Hepatocyte (in vitro differentiated cells): ENCODE results near the gene STARD5. TPM values are rescaled to one million over a fixed set of nuclear protein-coding genes. Genes with fewer than 3 reads are reported as not detected.

Experiments
- DNase-seq: peaks from one replicate; pipeline ENCODE4 v3.0.0-alpha.2; 2016; ENCODE audit warnings: low spot score
- H2AFZ ChIP-seq: fragments of 200-600 bp; sonication (generic); 2 replicates; pipeline ENCODE4 v1.6.0; 2016; ENCODE audit warnings: antibody characterized with exemption, mild to moderate bottlenecking
- H3K27ac ChIP-seq: fragments of 200-600 bp; sonication (generic); 2 replicates; pipeline ENCODE4 v1.5.1; 2016; ENCODE audit warnings: mild to moderate bottlenecking
- H3K27me3 ChIP-seq: fragments of 200-600 bp; sonication (generic); 2 replicates; pipeline ENCODE4 v1.6.1; 2016
- H3K36me3 ChIP-seq: fragments of 200-600 bp; sonication (generic); replicated peaks from 2 replicates; pipeline ENCODE4 v1.5.1; 2016; ENCODE audit warnings: low read depth; ENCODE audit not compliant: insufficient read depth
- H3K4me1 ChIP-seq: fragments of 200-600 bp; sonication (generic); 2 replicates; pipeline ENCODE4 v1.5.1; 2016; ENCODE audit warnings: mild to moderate bottlenecking, moderate library complexity; ENCODE audit not compliant: insufficient read depth
- H3K4me2 ChIP-seq: fragments of 200-600 bp; sonication (generic); 2 replicates; pipeline ENCODE4 v1.6.0; 2016
- H3K4me3 ChIP-seq: fragments of 200-600 bp; sonication (generic); 2 replicates; pipeline ENCODE4 v1.5.1; 2016; ENCODE audit warnings: mild to moderate bottlenecking
- H3K79me2 ChIP-seq: fragments of 200-600 bp; sonication (generic); 2 replicates; pipeline ENCODE4 v1.6.0; 2017; ENCODE audit warnings: mild to moderate bottlenecking
- H3K9me2 ChIP-seq: fragments of 200-600 bp; sonication (generic); replicated peaks from 2 replicates; pipeline ENCODE4 v1.6.0; 2017; ENCODE audit warnings: mild to moderate bottlenecking; ENCODE audit not compliant: insufficient read depth
- H3K9me3 ChIP-seq: fragments of 200-600 bp; sonication (generic); 2 replicates; pipeline ENCODE4 v1.5.1; 2016; ENCODE audit warnings: low read depth, mild to moderate bottlenecking
- H4K20me1 ChIP-seq: fragments of 200-600 bp; sonication (generic); 2 replicates; pipeline ENCODE4 v1.6.0; 2016; ENCODE audit warnings: mild to moderate bottlenecking; ENCODE audit not compliant: insufficient read depth, poor library complexity, severe bottlenecking
- EZH2 ChIP-seq: fragments of 200-600 bp; sonication (generic); IDR thresholded peaks from 2 replicates; pipeline ENCODE4 v1.6.1; 2016; ENCODE audit warnings: antibody characterized with exemption, mild to moderate bottlenecking, borderline replicate concordance
- EZH2phosphoT487 ChIP-seq: fragments of 200-600 bp; sonication (generic); IDR thresholded peaks from one replicate; pipeline ENCODE4 v1.6.1; 2018; ENCODE audit warnings: antibody characterized with exemption, mild to moderate bottlenecking, low read depth, moderate library complexity; ENCODE audit not compliant: unreplicated experiment, severe bottlenecking
- WGBS: methylation state at CpG from one replicate; pipeline ENCODE4 v1.1.6; 2016; ENCODE audit warnings: low lambda C conversion rate; ENCODE audit errors: missing lambda C conversion rate; 5-methylcytosine and 5-hydroxymethylcytosine counted together
- polyA plus RNA-seq: library from polyadenylated mRNA; unstranded; fragments of >200 nt; fragmentation: Nextera tagmentation; extraction: Ambion mirVana; gene quantifications from 2 replicates; pipeline ENCODE4 v1.2.1, GENCODE V29; 2016
- total RNA-seq: library from RNA; depleted of rRNA; stranded (reverse); fragments of >200 nt; gene quantifications from 2 replicates; pipeline ENCODE4 v1.2.3, GENCODE V29; 2014
- TF ChIP-seq, protein P1 (sequence below): fragments of 200-600 bp; sonication (generic); IDR thresholded peaks from 2 replicates; pipeline ENCODE4 v1.5.1; 2016; ENCODE audit warnings: antibody characterized with exemption, mild to moderate bottlenecking; ENCODE audit not compliant: poor library complexity

Gene STARD5
- total and polyA plus RNA-seq, 2 experiments from 2014 or later, result 7.2 to 13.7 TPM

DNA sequence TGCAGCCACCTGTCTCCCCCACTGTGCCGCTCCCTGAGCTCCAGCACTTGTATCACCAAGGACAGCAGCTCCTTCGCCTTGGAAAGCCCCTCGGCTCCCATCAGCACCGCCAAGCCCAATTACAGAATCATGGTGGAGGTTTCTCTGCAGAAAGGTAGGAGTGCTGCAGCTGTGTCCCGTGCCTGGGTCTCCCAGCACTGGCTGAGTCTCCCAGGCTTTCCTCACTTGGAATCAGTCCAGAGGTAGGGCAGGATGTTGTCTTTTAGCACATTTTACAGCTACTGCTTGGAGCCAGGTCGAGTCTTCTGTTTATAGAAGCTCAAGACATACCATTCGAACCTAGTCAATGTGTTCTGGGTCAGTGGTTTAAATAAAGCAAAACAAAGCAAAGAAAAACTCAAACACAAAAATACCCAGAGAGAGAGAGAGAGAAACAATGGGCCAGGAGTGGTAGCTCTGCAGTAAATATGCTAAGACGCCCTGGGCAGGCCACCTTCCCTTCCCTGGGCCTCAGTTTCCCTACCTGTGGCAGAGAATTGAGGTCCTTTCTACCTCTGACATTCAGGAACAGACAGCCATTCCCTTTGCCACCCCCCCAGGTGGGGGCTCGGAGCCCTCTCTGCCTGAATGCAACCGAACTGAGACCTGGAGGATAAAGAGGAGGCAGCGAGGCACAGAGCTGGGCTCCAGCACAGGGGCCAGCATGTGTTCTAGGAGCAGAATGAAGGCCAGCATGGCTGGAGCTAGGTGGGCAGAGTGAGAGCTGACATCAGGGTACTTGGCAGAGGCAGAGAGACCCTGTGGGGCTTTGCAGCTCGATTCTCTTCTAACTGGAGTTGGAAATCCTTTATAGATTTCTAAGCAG is 44.1 kb downstream of the STARD5 start:
- Histone ChIP-seq H3K27ac (no peak overlapping the region), H3K4me1 (no peaks in the 10 kb centered on the region), H3K27me3 (no peaks in the 10 kb centered on the region), H3K9me3 (no peaks in the 10 kb centered on the region), H2AFZ (no peak overlapping the region), H3K4me2 (no peak overlapping the region), H4K20me1 (no peaks in the 10 kb centered on the region), H3K9me2 (no peaks in the 10 kb centered on the region), H3K79me2 (no peaks in the 10 kb centered on the region), H3K36me3 (no peaks in the 10 kb centered on the region), H3K4me3 (no peak overlapping the region)
- WGBS, result 80% methylated on average over 12 of the region's 12 CpGs
- TF ChIP-seq EZH2phosphoT487 (no peak), EZH2 (no peak)
- TF ChIP-seq, protein P1, sequence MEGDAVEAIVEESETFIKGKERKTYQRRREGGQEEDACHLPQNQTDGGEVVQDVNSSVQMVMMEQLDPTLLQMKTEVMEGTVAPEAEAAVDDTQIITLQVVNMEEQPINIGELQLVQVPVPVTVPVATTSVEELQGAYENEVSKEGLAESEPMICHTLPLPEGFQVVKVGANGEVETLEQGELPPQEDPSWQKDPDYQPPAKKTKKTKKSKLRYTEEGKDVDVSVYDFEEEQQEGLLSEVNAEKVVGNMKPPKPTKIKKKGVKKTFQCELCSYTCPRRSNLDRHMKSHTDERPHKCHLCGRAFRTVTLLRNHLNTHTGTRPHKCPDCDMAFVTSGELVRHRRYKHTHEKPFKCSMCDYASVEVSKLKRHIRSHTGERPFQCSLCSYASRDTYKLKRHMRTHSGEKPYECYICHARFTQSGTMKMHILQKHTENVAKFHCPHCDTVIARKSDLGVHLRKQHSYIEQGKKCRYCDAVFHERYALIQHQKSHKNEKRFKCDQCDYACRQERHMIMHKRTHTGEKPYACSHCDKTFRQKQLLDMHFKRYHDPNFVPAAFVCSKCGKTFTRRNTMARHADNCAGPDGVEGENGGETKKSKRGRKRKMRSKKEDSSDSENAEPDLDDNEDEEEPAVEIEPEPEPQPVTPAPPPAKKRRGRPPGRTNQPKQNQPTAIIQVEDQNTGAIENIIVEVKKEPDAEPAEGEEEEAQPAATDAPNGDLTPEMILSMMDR, result no peak
- no peak for DNase-seq

DNA sequence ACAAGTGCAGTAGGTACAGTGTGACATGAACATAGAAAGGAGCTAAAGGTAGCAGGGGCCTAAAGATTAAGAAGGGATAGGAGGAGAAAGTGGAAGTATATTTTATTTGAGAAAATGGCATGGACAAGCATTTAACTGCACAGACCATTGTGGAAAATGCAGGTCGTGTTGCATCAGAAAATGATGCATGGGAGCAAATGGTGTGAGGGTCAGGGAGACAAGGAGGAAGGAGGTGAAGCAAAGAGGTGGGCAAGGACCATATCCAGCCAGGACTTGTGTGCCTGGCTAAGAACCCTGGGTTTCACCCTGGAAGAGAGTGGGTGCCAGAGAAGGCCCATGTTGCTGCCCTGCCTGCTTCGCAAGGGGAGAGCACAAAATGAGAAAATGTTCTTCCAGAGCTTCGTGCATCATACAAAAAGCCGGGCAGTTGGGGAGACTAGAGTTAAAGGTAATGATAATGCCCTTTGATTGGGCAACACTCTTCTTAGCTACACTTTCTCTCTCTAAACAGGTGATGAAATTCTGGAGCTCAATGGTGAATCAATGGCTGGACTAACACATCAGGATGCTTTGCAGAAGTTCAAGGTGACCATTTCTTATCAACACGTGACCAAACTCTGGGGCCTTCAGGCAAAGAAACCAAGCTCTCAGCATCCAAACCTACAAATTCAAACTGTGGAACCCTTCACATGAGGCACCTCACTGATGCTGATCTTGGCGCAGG is 45.5 kb downstream of the STARD5 start:
- no peak overlapping the region for H2AFZ ChIP-seq
- DNase-seq, result no peak
- H3K4me3 ChIP-seq, result no peak overlapping the region
- WGBS, result 87% methylated on average over 6 of the region's 6 CpGs
- no peaks in the 10 kb centered on the region for H3K27me3 ChIP-seq
- H3K9me2 ChIP-seq, result no peaks in the 10 kb centered on the region
- TF ChIP-seq EZH2, result no peak
- no peak for TF ChIP-seq EZH2phosphoT487
- TF ChIP-seq, protein P1, result no peak
- no peak overlapping the region for H3K27ac ChIP-seq
- H3K9me3 ChIP-seq, result no peaks in the 10 kb centered on the region
- no peaks in the 10 kb centered on the region for H3K4me1 ChIP-seq
- H3K36me3 ChIP-seq, result no peaks in the 10 kb centered on the region
- H4K20me1 ChIP-seq, result no peaks in the 10 kb centered on the region
- H3K79me2 ChIP-seq, result no peaks in the 10 kb centered on the region
- H3K4me2 ChIP-seq, result no peak overlapping the region

DNA sequence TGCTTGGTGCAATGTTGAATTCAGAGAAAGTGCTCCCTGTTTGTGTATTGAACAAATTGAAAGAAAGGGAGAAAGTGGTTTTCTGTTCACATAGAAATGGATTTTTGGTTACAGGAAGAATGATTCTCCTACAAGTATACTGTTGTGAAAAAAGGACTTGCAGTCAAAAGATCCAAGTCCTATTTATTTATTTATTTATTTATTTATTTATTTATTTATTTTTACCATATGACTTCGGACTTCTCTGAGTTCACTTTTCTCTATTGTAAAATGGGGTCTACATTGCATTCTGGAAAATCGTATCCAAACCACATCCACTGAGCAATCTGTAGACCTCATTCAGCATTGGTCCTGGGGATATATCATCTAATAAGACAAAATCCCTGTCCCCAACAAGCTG is 46.1 kb downstream of the STARD5 start:
- 95% methylated on average over 2 of the region's 2 CpGs for WGBS
- Histone ChIP-seq H3K4me3 (no peak overlapping the region), H3K9me3 (no peaks in the 10 kb centered on the region), H2AFZ (no peak overlapping the region), H3K79me2 (no peaks in the 10 kb centered on the region), H3K9me2 (no peaks in the 10 kb centered on the region), H3K27ac (no peak overlapping the region), H3K36me3 (no peaks in the 10 kb centered on the region), H3K27me3 (no peaks in the 10 kb centered on the region), H3K4me2 (no peak overlapping the region), H3K4me1 (no peaks in the 10 kb centered on the region), H4K20me1 (no peaks in the 10 kb centered on the region)
- no peak for DNase-seq
- no peak for TF ChIP-seq EZH2
- TF ChIP-seq EZH2phosphoT487, result no peak
- TF ChIP-seq, protein P1, result no peak
